ENCODE data around the gene SH3D19. TPM values are rescaled to one million over a fixed set of nuclear protein-coding genes. Genes with fewer than 3 reads are reported as not detected.

Gene SH3D19
- total RNA-seq, 1 donor from 2014 or later = 23.0 TPM

GRCh38 chr4:151129796-151130195 is 195.6 kb downstream of the SH3D19 start:
- Histone ChIP-seq H3K4me3 (ENCODE audit: low read depth, low read length) (no peak overlapping the region), H3K27me3 (ENCODE audit: control insufficient read depth, insufficient read depth, low read length) (no peaks in the 10 kb centered on the region), H3K36me3 (ENCODE audit: control insufficient read depth, insufficient read depth, low read length) (no peaks in the 10 kb centered on the region)
- DNase-seq (ENCODE audit: low read depth) = no peak
- no peak for TF ChIP-seq CTCF (IDR thresholded peaks at IDR 0.05; ENCODE audit: insufficient read depth, low read length, poor library complexity, severe bottlenecking)

GRCh38 chr4:151117371-151117962 is 207.9 kb downstream of the SH3D19 start:
- DNase-seq (ENCODE audit: low read depth) = peak; percentile 29
- Histone ChIP-seq H3K27me3 (ENCODE audit: control insufficient read depth, insufficient read depth, low read length) (no peaks in the 10 kb centered on the region), H3K4me3 (ENCODE audit: low read depth, low read length) (no peak overlapping the region), H3K36me3 (ENCODE audit: control insufficient read depth, insufficient read depth, low read length) (no peaks in the 10 kb centered on the region)
- peak; percentile 75 for TF ChIP-seq CTCF (IDR thresholded peaks at IDR 0.05; ENCODE audit: insufficient read depth, low read length, poor library complexity, severe bottlenecking)

GRCh38 chr4:151114986-151115385 is 210.4 kb downstream of the SH3D19 start:
- Histone ChIP-seq H3K27me3 (ENCODE audit: control insufficient read depth, insufficient read depth, low read length) (no peaks in the 10 kb centered on the region), H3K4me3 (ENCODE audit: low read depth, low read length) (no peak overlapping the region), H3K36me3 (ENCODE audit: control insufficient read depth, insufficient read depth, low read length) (no peaks in the 10 kb centered on the region)
- DNase-seq (ENCODE audit: low read depth) = no peak
- TF ChIP-seq CTCF (IDR thresholded peaks at IDR 0.05; ENCODE audit: insufficient read depth, low read length, poor library complexity, severe bottlenecking) = no peak

GRCh38 chr4:151114338-151114737 is 211.1 kb downstream of the SH3D19 start:
- H3K4me3 ChIP-seq (ENCODE audit: low read depth, low read length) = no peak overlapping the region
- no peaks in the 10 kb centered on the region for H3K27me3 ChIP-seq (ENCODE audit: control insufficient read depth, insufficient read depth, low read length)
- H3K36me3 ChIP-seq (ENCODE audit: control insufficient read depth, insufficient read depth, low read length) = no peaks in the 10 kb centered on the region
- DNase-seq (ENCODE audit: low read depth) = no peak
- no peak for TF ChIP-seq CTCF (IDR thresholded peaks at IDR 0.05; ENCODE audit: insufficient read depth, low read length, poor library complexity, severe bottlenecking)

- TF ChIP-seq CTCF (IDR thresholded peaks at IDR 0.05; ENCODE audit: insufficient read depth, low read length, poor library complexity, severe bottlenecking) = no peak
- DNase-seq (ENCODE audit: low read depth) = no peak
- H3K27me3 ChIP-seq (ENCODE audit: control insufficient read depth, insufficient read depth, low read length) = no peaks in the 10 kb centered on the region
- H3K36me3 ChIP-seq (ENCODE audit: control insufficient read depth, insufficient read depth, low read length) = peaks cover 2% of the 10 kb centered on the region
- no peak overlapping the region for H3K4me3 ChIP-seq (ENCODE audit: low read depth, low read length)
Measured at GRCh38 chr4:151110236-151110635, 215.2 kb downstream of the SH3D19 start.

GRCh38 chr4:151107063-151107462 is 218.3 kb downstream of the SH3D19 start:
- no peak for DNase-seq (ENCODE audit: low read depth)
- H3K4me3 ChIP-seq (ENCODE audit: low read depth, low read length) = no peak overlapping the region
- TF ChIP-seq CTCF (IDR thresholded peaks at IDR 0.05; ENCODE audit: insufficient read depth, low read length, poor library complexity, severe bottlenecking) = no peak
- H3K27me3 ChIP-seq (ENCODE audit: control insufficient read depth, insufficient read depth, low read length) = no peaks in the 10 kb centered on the region
- H3K36me3 ChIP-seq (ENCODE audit: control insufficient read depth, insufficient read depth, low read length) = peaks cover 3% of the 10 kb centered on the region

All from kidney epithelial cell (primary cell).